K562 (cell line): ENCODE data around the gene ALG5. TPM values are rescaled to one million over a fixed set of nuclear protein-coding genes. Genes with fewer than 3 reads are reported as not detected.

Experiments
- ATAC-seq: fragments of 200-7000 bp; cut with Tn5 transposase; 3 replicates; pipeline ENCODE4 v1.9.1; 2020; ENCODE audit warnings: moderate library complexity
- BruUV-seq: library from RNA; stranded (reverse); fragments of 400-500 nt; replicated peaks from 2 replicates; lab custom pipeline; 2021; lab: Mats Ljungman, UMichigan
- CTCF ChIA-PET: fragments of 300-600 bp; formaldehyde crosslinking; extraction: SDS; loops from one replicate; lab custom pipeline; 2021; ENCODE audit warnings: low intra/inter-chr PET ratio; lab: Yijun Ruan, JAX
- POLR2A ChIA-PET: fragments of 300-600, 350-650 bp; sonication (Branson Sonifier 250); formaldehyde crosslinking; extraction: SDS; loops from one replicate; lab custom pipeline; 2021; ENCODE audit warnings: antibody characterized with exemption, inconsistent platforms; lab: Yijun Ruan, JAX
- DNase-seq, 4 experiments: peaks; one replicate each; pipeline versions ENCODE4 v3.0.0 to v3.0.0-alpha.2; 2011 to 2018; ENCODE audit warnings: low spot score in 3 of 4, mixed read lengths in 3 of 4; ENCODE audit errors: extremely low read depth in 1 of 4
- FAIRE-seq: peaks from 2 replicates; lab custom pipeline; 2011; peaks lifted over from hg19 to GRCh38; lab: Jason Lieb, UNC
- H2AFZ ChIP-seq: 2 replicates; pipeline ENCODE4 v1.6.0; 2011; ENCODE audit warnings: low read depth, low read length, control low read depth, inconsistent platforms
- H3K27ac ChIP-seq: fragments of 200-600 bp; 3 replicates; pipeline ENCODE4 v1.8.0; 2011; ENCODE audit warnings: low read depth, mild to moderate bottlenecking, control low read depth, inconsistent platforms, low read length, moderate library complexity, mixed read lengths; ENCODE audit errors: extremely low read depth
- H3K27me3 ChIP-seq, 2 experiments: fragments of 300-600 bp in 1 of 2; 2 replicates in 1 of 2; 3 replicates in 1 of 2; pipeline versions ENCODE4 v1.6.0 to v1.8.0; 2011; ENCODE audit warnings: inconsistent platforms in 2 of 2, low read length in 2 of 2, mild to moderate bottlenecking in 1 of 2, mixed read lengths in 1 of 2, moderate library complexity in 1 of 2; ENCODE audit not compliant: control insufficient read depth in 2 of 2, insufficient read depth in 2 of 2
- H3K36me3 ChIP-seq: fragments of 300-600 bp; 3 replicates; pipeline ENCODE4 v1.8.0; 2011; ENCODE audit warnings: mild to moderate bottlenecking, low read length, inconsistent platforms; ENCODE audit not compliant: control insufficient read depth, insufficient read depth
- H3K4me1 ChIP-seq, 2 experiments: fragments of 200-600 bp in 1 of 2; replicated peaks in 1 of 2; 2 replicates in 1 of 2; 3 replicates in 1 of 2; pipeline versions ENCODE4 v1.5.1 to v1.8.0; 2011; ENCODE audit warnings: inconsistent platforms in 2 of 2, low read length in 2 of 2, mild to moderate bottlenecking in 1 of 2, mixed read lengths in 1 of 2, moderate library complexity in 1 of 2; ENCODE audit not compliant: control insufficient read depth in 2 of 2, insufficient read depth in 2 of 2
- H3K4me2 ChIP-seq: 2 replicates; pipeline ENCODE4 v1.6.1; 2011; ENCODE audit warnings: low read length, control low read depth, inconsistent platforms, mixed read lengths; ENCODE audit not compliant: insufficient read depth
- H3K4me3 ChIP-seq: fragments of 200-600 bp; sonication (generic), shearing (Covaris generic); 2 replicates; pipeline ENCODE4 v1.5.1; 2016; ENCODE audit warnings: control low read depth, inconsistent platforms
- H3K79me2 ChIP-seq: fragments of 200-600 bp; 3 replicates; pipeline ENCODE4 v1.8.0; 2011; ENCODE audit warnings: low read length, inconsistent platforms; ENCODE audit not compliant: control insufficient read depth, insufficient read depth
- H3K9ac ChIP-seq, 2 experiments: 2 replicates each; pipeline versions ENCODE4 v1.6.0 to v1.6.1; 2011; ENCODE audit warnings: low read depth in 2 of 2, low read length in 2 of 2, control low read depth in 1 of 2, inconsistent platforms in 1 of 2, mild to moderate bottlenecking in 1 of 2, mixed read lengths in 1 of 2; ENCODE audit not compliant: insufficient read depth in 1 of 2
- H3K9me1 ChIP-seq: one replicate; pipeline ENCODE4 v1.6.0; 2011; ENCODE audit warnings: inconsistent platforms, mild to moderate bottlenecking, low read length, moderate library complexity; ENCODE audit not compliant: control insufficient read depth, insufficient read depth
- H3K9me3 ChIP-seq: replicated peaks from 2 replicates; pipeline ENCODE4 v1.5.1; 2011; ENCODE audit warnings: low read depth, low read length, inconsistent platforms; ENCODE audit not compliant: control insufficient read depth, insufficient read depth
- H4K20me1 ChIP-seq: replicated peaks from 2 replicates; pipeline ENCODE4 v1.6.1; 2011; ENCODE audit warnings: low read length, inconsistent platforms, mixed read lengths; ENCODE audit not compliant: control insufficient read depth, insufficient read depth
- ARHGAP35 ChIP-seq: fragments of 450-650 bp; IDR thresholded peaks from 2 replicates; pipeline ENCODE4 v1.6.1; 2018; ENCODE audit not compliant: partially characterized antibody
- CREBBP ChIP-seq: IDR thresholded peaks from one replicate; pipeline ENCODE4 v1.6.1; 2012; ENCODE audit warnings: low read depth, mild to moderate bottlenecking, control low read depth, inconsistent platforms, low read length
- FOS ChIP-seq: IDR thresholded peaks from 3 replicates; pipeline ENCODE4 v1.6.1; 2011; ENCODE audit not compliant: insufficient read length; ENCODE audit errors: extremely low read depth
- NEUROD1 ChIP-seq: fragments of 150-350 bp; IDR thresholded peaks from 2 replicates; pipeline ENCODE4 v1.6.1; 2014; ENCODE audit warnings: borderline replicate concordance, low read length, low read depth; ENCODE audit not compliant: partially characterized antibody
- PHTF2 ChIP-seq: fragments of 250-450 bp; sonication (Bioruptor Pico); IDR thresholded peaks from 2 replicates; pipeline ENCODE4 v1.5.0; 2021; ENCODE audit warnings: mild to moderate bottlenecking
- POLR2B ChIP-seq: fragments of 450-650 bp; IDR thresholded peaks from 2 replicates; pipeline ENCODE4 v1.6.1; 2018; ENCODE audit warnings: low read depth; ENCODE audit not compliant: partially characterized antibody
- RAD21 ChIP-seq, 2 experiments: fragments of 250-450 bp in 1 of 2; fragments of 450-650 bp in 1 of 2; sonication (Bioruptor Pico) in 1 of 2; formaldehyde crosslinking in 1 of 2; IDR thresholded peaks in 1 of 2; conservative IDR thresholded peaks in 1 of 2; 2 replicates each; pipeline versions ENCODE4 v1.4.0 to v1.8.0; 2020 to 2022; ENCODE audit warnings: mild to moderate bottlenecking in 2 of 2, moderate library complexity in 1 of 2
- RNF2 ChIP-seq: sonication (generic); IDR thresholded peaks from 2 replicates; pipeline ENCODE4 v1.6.1; 2016
- RREB1 ChIP-seq: fragments of 250-450 bp; sonication (Bioruptor Pico); IDR thresholded peaks from 2 replicates; pipeline ENCODE4 v1.4.0; 2020
- SETDB1 ChIP-seq: IDR thresholded peaks from one replicate; pipeline ENCODE4 v1.6.1; 2012; ENCODE audit warnings: low read length, control low read depth, inconsistent platforms
- SMAD4 ChIP-seq: fragments of 250-450 bp; sonication (Bioruptor Pico); conservative IDR thresholded peaks from 2 replicates; pipeline ENCODE4 v1.8.0; 2021; ENCODE audit warnings: inconsistent platforms, mild to moderate bottlenecking, moderate library complexity
- TFAP4 ChIP-seq: sonication (generic); formaldehyde crosslinking; IDR thresholded peaks from 2 replicates; pipeline ENCODE4 v1.8.0; 2022; ENCODE audit warnings: missing genetic modification reagents, mild to moderate bottlenecking, moderate library complexity, borderline replicate concordance
- ZNF277 ChIP-seq: fragments of 250-450 bp; sonication (Bioruptor Pico); IDR thresholded peaks from 2 replicates; pipeline ENCODE4 v1.8.0; 2022; ENCODE audit warnings: inconsistent platforms, mild to moderate bottlenecking, moderate library complexity, borderline replicate concordance
- in situ Hi-C: fragments of 300-500 bp; cut with MboI; formaldehyde crosslinking; loops from 4 replicates; pipeline ENCODE4 v1.15.0; 2018; ENCODE audit warnings: inconsistent platforms, mixed read lengths
- intact Hi-C: fragments of 100-400 bp; cut with micrococcal nuclease; formaldehyde crosslinking; loops from 2 replicates; pipeline ENCODE4 v1.14.2; 2022
- polyA plus RNA-seq, 8 experiments: library from polyadenylated mRNA; depleted of rRNA in 4 of 8; stranded (reverse) in 5 of 8; unstranded in 3 of 8; fragments of >200 nt; fragmentation: Nextera tagmentation in 2 of 8; fragmentation: Illumina TruSeq in 1 of 8; extraction: Ambion mirVana in 2 of 8; extraction: Trizol in 1 of 8; gene quantifications; 2 replicates each; pipeline versions ENCODE4 v1.2.1 to v1.2.3, GENCODE V29; 2011 to 2014; ENCODE audit warnings: inconsistent platforms in 1 of 8, missing spikeins in 1 of 8
- total RNA-seq, 7 experiments: library from RNA; depleted of rRNA in 6 of 7; stranded (reverse); fragments of >200 nt in 6 of 7; fragmentation: Illumina TruSeq in 2 of 7; extraction: Trizol in 2 of 7; gene quantifications; 2 replicates each; pipeline versions ENCODE4 v1.2.1 to v1.2.3, GENCODE V29; 2011 to 2021; ENCODE audit warnings: low replicate concordance in 1 of 7
- TF ChIP-seq, protein P1 (sequence below): fragments of 450-650 bp; IDR thresholded peaks from 2 replicates; pipeline ENCODE4 v1.6.1; 2018; ENCODE audit warnings: mild to moderate bottlenecking, low read depth; ENCODE audit not compliant: partially characterized antibody

ALG5 gene
- total and polyA plus RNA-seq, 9 of the 15 experiments (the other 6 are each of a cell fraction or from before 2014, with no cell fraction given) = 33.6 to 80.5 (median 48.2) TPM

GRCh38 chr13:36954542-36954941, 44.6 kb downstream of the ALG5 start:
- DNase-seq (no peak), ATAC-seq (no peak), FAIRE-seq (no peak)
- Histone ChIP-seq H3K4me1 (no peaks in the 10 kb centered on the region), H3K27ac (no peak overlapping the region), H3K9ac (no peak overlapping the region), H2AFZ (no peak overlapping the region), H3K36me3 (peaks cover 29% of the 10 kb centered on the region; the same call in 1 of the 3 replicates), H3K9me1 (no peaks in the 10 kb centered on the region), H3K4me3 (no peak overlapping the region), H3K27me3 (no peaks in the 10 kb centered on the region), H4K20me1 (no peaks in the 10 kb centered on the region), H3K4me2 (no peak overlapping the region), H3K9me3 (no peaks in the 10 kb centered on the region), H3K79me2 (no peaks in the 10 kb centered on the region)
- ChIA-PET POLR2A (interaction anchor here (0.5 kb wide), 1 partner anchor 152 kb away, joined by 3 read pairs; no protein-coding TSS in a partner anchor), CTCF (no interaction called here)
- in situ Hi-C loops (no loop called here), intact Hi-C loops (no loop called here)
- BruUV-seq = no TSS peak
- TF ChIP-seq RNF2 (no peak), PHTF2 (CRISPR knock-in tag) (no peak), RAD21 (CRISPR knock-in tag; conservative IDR thresholded peaks at IDR 0.05 in 1 of 2, IDR thresholded peaks at IDR 0.05 in 1 of 2) (no peak), SMAD4 (no peak), ARHGAP35 (no peak), FOS (no peak), ZNF277 (no peak), CREBBP (no peak), SETDB1 (no peak), RREB1 (CRISPR knock-in tag) (no peak), POLR2B (no peak), NEUROD1 (no peak), TFAP4 (CRISPR knock-in tag) (no peak)
- TF ChIP-seq, protein P1, sequence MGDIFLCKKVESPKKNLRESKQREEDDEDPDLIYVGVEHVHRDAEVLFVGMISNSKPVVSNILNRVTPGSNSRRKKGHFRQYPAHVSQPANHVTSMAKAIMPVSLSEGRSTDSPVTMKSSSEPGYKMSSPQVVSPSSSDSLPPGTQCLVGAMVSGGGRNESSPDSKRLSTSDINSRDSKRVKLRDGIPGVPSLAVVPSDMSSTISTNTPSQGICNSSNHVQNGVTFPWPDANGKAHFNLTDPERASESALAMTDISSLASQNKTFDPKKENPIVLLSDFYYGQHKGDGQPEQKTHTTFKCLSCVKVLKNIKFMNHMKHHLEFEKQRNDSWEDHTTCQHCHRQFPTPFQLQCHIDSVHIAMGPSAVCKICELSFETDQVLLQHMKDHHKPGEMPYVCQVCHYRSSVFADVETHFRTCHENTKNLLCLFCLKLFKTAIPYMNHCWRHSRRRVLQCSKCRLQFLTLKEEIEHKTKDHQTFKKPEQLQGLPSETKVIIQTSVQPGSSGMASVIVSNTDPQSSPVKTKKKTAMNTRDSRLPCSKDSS = no peak
